Endothelial cell of hepatic sinusoid (primary cell): ENCODE measurements around the gene OLFML2B.

ENCODE experiments used
- in situ Hi-C: cut with HindIII; loops from 2 replicates; pipeline ENCODE4 v1.10.0; 2017; ENCODE audit warnings: low sequenced_read_pairs

Gene OLFML2B

GRCh38 chr1:161951646-161952045 lies 72.0 kb downstream of the OLFML2B start:
- in situ Hi-C loops, result no loop called here

GRCh38 chr1:161950377-161950776 lies 73.3 kb downstream of the OLFML2B start:
- in situ Hi-C loops, result no loop called here

GRCh38 chr1:161949548-161949947 lies 74.1 kb downstream of the OLFML2B start:
- in situ Hi-C loops, result no loop called here

- in situ Hi-C loops, result no loop called here
These were observed 75.2 kb downstream of the OLFML2B start for GRCh38 chr1:161948435-161948834.

- in situ Hi-C loops, result no loop called here
These were observed 77.3 kb downstream of the OLFML2B start for GRCh38 chr1:161946071-161946987.

GRCh38 chr1:161945306-161946060 lies 78.2 kb downstream of the OLFML2B start:
- in situ Hi-C loops, result no loop called here

GRCh38 chr1:161944381-161944780 lies 79.3 kb downstream of the OLFML2B start:
- in situ Hi-C loops, result no loop called here

GRCh38 chr1:161943737-161944136 lies 79.9 kb downstream of the OLFML2B start:
- in situ Hi-C loops, result no loop called here

- in situ Hi-C loops, result no loop called here
These were observed 81.8 kb downstream of the OLFML2B start for GRCh38 chr1:161941726-161942436.

- in situ Hi-C loops, result no loop called here
These were observed 82.6 kb downstream of the OLFML2B start for GRCh38 chr1:161940866-161941591.

GRCh38 chr1:161936786-161937185 lies 86.9 kb downstream of the OLFML2B start:
- in situ Hi-C loops, result no loop called here

- in situ Hi-C loops, result no loop called here
These were observed 88.4 kb downstream of the OLFML2B start for GRCh38 chr1:161935264-161935663.

GRCh38 chr1:161933592-161934588 lies 89.8 kb downstream of the OLFML2B start:
- in situ Hi-C loops, result no loop called here
